GM20000 (cell line): ENCODE results near the gene KCNK3.
"Not testable (repeated sequence)": the region's sequence is repeated elsewhere in the genome, so short reads cannot be mapped to it uniquely, and the experiment has no call there.

Experiments
- DNase-seq: peaks from one replicate; pipeline ENCODE4 v3.0.0; 2012; ENCODE audit warnings: low spot score
- TF ChIP-seq, protein P1 (sequence below): IDR thresholded peaks from 2 replicates; pipeline ENCODE4 v1.5.1; 2012; ENCODE audit warnings: mild to moderate bottlenecking, control low read depth; ENCODE audit errors: extremely low read depth, missing control alignments

KCNK3 gene

GRCh38 chr2:26754972-26755670 is 62.6 kb downstream of the KCNK3 start:
- TF ChIP-seq, protein P1, sequence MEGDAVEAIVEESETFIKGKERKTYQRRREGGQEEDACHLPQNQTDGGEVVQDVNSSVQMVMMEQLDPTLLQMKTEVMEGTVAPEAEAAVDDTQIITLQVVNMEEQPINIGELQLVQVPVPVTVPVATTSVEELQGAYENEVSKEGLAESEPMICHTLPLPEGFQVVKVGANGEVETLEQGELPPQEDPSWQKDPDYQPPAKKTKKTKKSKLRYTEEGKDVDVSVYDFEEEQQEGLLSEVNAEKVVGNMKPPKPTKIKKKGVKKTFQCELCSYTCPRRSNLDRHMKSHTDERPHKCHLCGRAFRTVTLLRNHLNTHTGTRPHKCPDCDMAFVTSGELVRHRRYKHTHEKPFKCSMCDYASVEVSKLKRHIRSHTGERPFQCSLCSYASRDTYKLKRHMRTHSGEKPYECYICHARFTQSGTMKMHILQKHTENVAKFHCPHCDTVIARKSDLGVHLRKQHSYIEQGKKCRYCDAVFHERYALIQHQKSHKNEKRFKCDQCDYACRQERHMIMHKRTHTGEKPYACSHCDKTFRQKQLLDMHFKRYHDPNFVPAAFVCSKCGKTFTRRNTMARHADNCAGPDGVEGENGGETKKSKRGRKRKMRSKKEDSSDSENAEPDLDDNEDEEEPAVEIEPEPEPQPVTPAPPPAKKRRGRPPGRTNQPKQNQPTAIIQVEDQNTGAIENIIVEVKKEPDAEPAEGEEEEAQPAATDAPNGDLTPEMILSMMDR: no peak
- no peak for DNase-seq

DNA sequence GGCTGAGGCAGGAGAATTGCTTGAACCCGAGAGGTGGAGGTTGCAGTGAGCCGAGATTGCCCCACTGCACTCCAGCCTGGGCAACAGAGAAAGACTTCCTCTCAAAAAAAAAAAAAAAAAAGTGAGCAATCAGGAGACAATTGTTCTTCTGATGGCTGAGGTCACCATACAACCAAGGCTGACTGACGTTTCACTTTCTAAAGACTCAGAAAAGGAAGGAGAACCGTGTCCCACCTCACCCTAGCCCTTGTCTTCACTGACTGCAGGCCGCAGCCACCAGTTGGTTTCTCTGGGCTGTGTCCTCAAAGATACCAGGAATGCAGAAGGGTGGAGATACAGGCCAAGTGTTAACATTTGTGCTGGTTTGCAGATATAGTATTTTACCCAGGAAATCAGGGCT is 63.8 kb downstream of the KCNK3 start:
- TF ChIP-seq, protein P1: no peak
- no peak for DNase-seq

DNA sequence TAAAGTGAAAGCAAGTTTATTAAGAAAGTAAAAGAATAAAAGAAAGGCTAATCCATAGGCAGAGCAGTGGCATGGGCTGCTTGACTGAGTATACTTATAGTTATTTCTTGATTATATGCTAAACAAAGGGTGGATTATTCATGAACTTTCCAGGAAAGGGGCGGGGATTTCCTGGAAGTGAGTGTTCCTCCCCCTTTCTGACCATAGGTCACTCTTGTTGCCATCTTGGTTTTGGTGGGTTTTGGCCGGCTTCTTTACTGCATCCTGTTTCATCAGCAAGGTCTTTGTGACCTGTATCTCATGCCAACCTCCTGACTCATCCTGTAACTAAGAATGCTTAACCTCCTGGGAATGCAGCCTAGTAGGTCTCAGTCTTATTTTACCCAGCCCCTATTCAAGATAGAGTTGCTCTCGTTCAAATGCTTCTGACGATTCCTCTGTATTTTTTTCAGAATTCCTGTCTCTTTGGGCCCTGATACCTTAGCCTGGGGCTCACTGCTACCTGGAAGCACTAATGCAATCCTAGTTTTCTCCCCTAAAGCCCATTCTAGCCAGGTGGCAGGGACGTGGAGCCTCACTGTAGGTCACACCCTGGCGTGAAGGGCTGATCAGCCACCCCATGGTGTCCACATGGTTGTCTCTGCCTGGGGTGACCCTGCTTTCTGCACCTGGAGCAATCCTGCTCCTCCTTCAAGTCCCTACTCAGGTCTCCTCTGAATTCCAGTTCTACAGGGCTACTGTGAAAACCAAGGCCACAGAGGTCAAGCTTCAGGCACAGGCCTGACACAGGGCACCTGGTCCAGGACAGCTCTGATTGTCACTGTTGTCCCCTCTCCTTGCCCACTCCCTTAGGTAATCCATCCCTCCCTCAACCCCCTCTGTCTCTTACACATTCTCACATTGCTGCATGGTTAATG is 65.6 kb downstream of the KCNK3 start:
- no peak for DNase-seq
- TF ChIP-seq, protein P1: no peak

DNA sequence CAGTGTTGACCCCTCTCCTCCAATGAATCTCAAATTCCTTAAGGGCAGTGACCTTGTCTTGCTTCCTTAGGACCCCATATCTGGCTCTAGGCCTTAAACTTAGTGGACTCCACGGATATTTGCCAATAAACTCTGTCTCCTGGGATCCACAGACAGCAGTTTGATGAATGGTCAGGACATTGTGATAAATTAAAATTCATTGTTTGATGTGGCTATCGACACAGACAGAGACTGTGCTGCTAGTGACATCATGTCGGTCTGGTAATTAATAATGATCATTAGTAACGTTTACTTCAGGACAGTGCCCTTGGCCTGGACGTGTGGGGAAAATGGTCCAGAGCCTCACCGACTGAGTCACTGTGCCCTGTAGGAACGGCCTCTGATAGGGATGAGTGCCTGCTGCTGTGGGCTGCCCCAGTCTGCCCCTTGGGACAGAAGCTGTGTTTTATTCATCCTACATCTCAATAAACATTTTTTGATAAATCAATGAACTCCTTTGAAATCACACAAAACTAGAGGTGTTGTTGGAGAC is 66.3 kb downstream of the KCNK3 start:
- TF ChIP-seq, protein P1: no peak
- DNase-seq: no peak

GRCh38 chr2:26759845-26760244 is 67.3 kb downstream of the KCNK3 start:
- DNase-seq: no peak
- TF ChIP-seq, protein P1: no peak

- DNase-seq: not testable (repeated sequence)
These were observed 68.5 kb downstream of the KCNK3 start for GRCh38 chr2:26760991-26761390.

DNA sequence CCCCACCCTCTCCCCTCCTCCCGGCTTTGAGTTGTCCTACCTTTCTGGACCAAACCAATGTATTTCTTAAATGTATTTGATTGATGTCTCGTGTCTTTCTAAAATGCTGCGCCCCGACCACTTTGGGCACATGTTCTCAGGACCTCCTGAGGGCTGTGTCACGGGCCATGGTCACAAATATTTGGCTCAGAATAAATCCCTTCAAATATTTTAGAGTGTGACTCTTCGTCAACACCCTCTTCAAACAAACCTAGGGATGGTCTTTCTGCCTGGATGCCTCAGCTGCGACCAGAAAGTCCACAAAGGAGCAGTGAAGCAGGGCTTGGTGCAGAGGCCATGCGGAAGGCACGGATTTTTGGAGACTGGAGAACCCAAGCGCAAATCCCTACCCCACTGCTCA is 70.5 kb downstream of the KCNK3 start:
- DNase-seq: no peak
- TF ChIP-seq, protein P1: no peak
